Subcutaneous abdominal adipose tissue (tissue), 5 donors: Measurements from ENCODE around the gene COASY.
"Not testable (repeated sequence)": the region's sequence is repeated elsewhere in the genome, so short reads cannot be mapped to it uniquely, and the experiment has no call there.

Source experiments
- H3K27ac ChIP-seq: one replicate; pipeline ENCODE4 v1.7.0; 2013; ENCODE audit warnings: low read depth, mild to moderate bottlenecking, inconsistent platforms, low read length, moderate library complexity
- H3K27me3 ChIP-seq, 5 donors: one replicate each; pipeline ENCODE4 v1.7.0; 2013; ENCODE audit warnings: low read length in 5 of 5, inconsistent platforms in 1 of 5; ENCODE audit not compliant: control insufficient read depth in 5 of 5, insufficient read depth in 4 of 5
- H3K36me3 ChIP-seq, 5 donors: one replicate each; pipeline ENCODE4 v1.7.0; 2013; ENCODE audit warnings: low read length in 5 of 5; ENCODE audit not compliant: control insufficient read depth in 5 of 5, insufficient read depth in 5 of 5
- H3K4me1 ChIP-seq, 5 donors: one replicate each; pipeline ENCODE4 v1.7.0; 2013; ENCODE audit warnings: low read length in 5 of 5, mild to moderate bottlenecking in 3 of 5, moderate library complexity in 1 of 5; ENCODE audit not compliant: control insufficient read depth in 5 of 5, insufficient read depth in 5 of 5
- H3K4me3 ChIP-seq, 5 donors: one replicate each; pipeline ENCODE4 v1.7.0; 2013; ENCODE audit warnings: low read length in 5 of 5, low read depth in 1 of 5
- H3K9ac ChIP-seq, 5 donors: one replicate each; pipeline ENCODE4 v1.7.0; 2013; ENCODE audit warnings: low read length in 5 of 5, mild to moderate bottlenecking in 4 of 5, moderate library complexity in 3 of 5
- H3K9me3 ChIP-seq, 5 donors: one replicate each; pipeline ENCODE4 v1.7.0; 2013; ENCODE audit warnings: low read length in 5 of 5; ENCODE audit not compliant: control insufficient read depth in 5 of 5
- donor health status: healthy.
- donor health status: healthy.
- donor health status: healthy.
- donor health status: healthy.
- donor health status: healthy.

Gene COASY

DNA sequence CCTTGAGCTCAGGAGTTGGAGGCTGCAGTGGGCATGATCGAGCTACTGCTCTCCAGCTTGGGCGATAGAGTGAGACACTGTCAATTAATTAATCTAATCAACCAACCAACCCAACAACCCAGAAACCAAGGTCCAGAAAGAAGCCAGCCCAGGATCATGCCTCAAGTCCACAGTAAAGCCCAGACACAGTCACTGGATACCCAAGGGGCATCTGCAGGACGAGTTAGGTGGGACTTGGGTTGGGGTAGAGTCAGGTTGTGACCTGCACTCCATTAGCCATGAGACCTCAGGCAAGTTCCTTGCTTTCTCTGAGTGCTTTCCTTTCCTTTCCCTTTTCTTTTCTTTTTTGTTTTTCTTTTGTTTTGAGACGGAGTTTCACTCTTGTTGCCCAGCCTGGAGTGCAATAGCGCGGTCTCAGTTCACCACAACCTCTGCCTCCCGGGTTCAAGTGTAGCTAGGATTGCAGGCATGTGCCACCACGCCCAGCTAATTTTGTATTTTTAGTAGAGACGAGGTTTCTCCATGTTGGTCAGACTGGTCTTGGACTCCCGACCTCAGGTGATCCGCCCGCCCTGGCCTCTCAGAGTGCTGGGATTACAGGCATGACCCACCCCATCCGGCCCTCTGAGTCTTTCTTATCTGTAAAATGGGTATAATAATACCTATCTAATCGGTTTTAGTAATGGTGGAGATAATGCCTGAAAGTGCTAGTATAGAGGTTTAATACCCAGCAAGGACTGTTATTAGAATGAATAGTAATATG, 12.8 kb upstream of the COASY start:
- H3K27me3 ChIP-seq, result peaks cover 0 to 6% (median 0%) of the 10 kb centered on the region in 5 donors
- peaks cover 2 to 62% (median 46%) of the 10 kb centered on the region in 5 donors for H3K4me1 ChIP-seq
- H3K36me3 ChIP-seq, result peaks cover 0 to 6% (median 6%) of the 10 kb centered on the region in 5 donors
- no peak overlapping the region for H3K9ac ChIP-seq
- H3K9me3 ChIP-seq, result no peaks in the 10 kb centered on the region
- H3K4me3 ChIP-seq, result no peak overlapping the region
- no peak overlapping the region for H3K27ac ChIP-seq

- Histone ChIP-seq H3K27ac (peak within 1 kb of the TSS; percentile 75), H3K9ac (peak within 1 kb of the TSS in 3 of 5 donors; percentile 89 to 91 (median 89)), H3K4me3 (peak within 1 kb of the TSS in 4 of 5 donors; percentile 81 to 94 (median 90))
These were observed 9.2 kb upstream of the COASY start, which contains the start of gene HSD17B1 for GRCh38 chr17:42552736-42553135. Gene HSD17B1 (plus strand): TSS chr17:42552923. CDS start chr17:42552934, 11 bp downstream.

DNA sequence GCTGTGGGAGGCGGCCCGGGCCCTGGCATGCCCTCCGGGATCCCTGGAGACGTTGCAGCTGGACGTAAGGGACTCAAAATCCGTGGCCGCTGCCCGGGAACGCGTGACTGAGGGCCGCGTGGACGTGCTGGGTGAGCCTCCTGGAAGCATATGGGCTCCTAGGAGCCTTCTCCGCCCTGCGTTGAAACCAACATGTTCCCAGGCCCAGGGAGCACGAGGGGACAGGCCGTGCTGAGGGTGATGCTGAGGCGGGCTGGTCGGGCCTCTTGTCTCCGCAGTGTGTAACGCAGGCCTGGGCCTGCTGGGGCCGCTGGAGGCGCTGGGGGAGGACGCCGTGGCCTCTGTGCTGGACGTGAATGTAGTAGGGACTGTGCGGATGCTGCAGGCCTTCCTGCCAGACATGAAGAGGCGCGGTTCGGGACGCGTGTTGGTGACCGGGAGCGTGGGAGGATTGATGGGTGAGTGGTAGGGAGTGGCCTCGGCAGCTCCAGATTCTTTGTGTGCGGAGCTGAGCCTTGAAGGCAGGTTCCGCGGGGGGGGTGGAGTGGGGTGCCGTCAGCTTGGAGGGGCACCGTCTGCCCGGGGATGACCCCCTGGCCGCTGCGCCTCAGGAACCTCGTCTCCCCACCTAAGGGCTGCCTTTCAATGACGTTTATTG, 8.7 kb upstream of the COASY start:
- Histone ChIP-seq H3K4me3 (peak overlapping the region in 3 of 5 donors; percentile 89 to 94 (median 91)), H3K4me1 (peaks cover 6 to 53% (median 44%) of the 10 kb centered on the region in 5 donors), H3K9ac (peak overlapping the region in 3 of 5 donors; percentile 89 to 91 (median 89)), H3K9me3 (no peaks in the 10 kb centered on the region), H3K36me3 (no peaks in the 10 kb centered on the region), H3K27ac (peak overlapping the region; percentile 75), H3K27me3 (peaks cover 0 to 6% (median 0%) of the 10 kb centered on the region in 5 donors)

More at GRCh38 chr17:42552736-42553135, 9.2 kb upstream of the COASY start, which contains the start of gene HSD17B1:
- H3K4me1 ChIP-seq, result peaks cover 6 to 56% (median 47%) of the 10 kb centered on the region in 5 donors
- not testable (repeated sequence) for H3K9me3 ChIP-seq, H3K27me3 ChIP-seq, H3K36me3 ChIP-seq

DNA sequence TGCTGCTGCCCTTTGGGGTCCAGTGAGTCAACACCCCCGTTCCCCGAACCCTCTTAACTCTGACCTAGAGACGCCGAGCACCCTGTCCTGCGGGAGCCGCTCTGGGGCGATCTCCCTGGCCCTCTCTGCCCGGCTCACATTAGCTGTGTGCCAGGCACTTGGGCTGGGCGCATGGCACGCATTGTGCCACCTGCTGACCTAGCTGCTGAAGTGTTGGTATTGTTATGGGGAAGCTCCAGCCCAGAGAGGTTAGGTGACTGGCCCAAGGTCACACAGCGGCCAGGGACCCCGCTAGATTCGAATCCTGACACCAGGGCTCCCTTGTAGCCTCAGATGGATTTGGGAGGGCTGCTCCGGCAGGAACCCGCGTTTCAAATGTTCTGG, 8.1 kb upstream of the COASY start:
- no peaks in the 10 kb centered on the region for H3K36me3 ChIP-seq
- peaks cover 6 to 49% (median 39%) of the 10 kb centered on the region in 5 donors for H3K4me1 ChIP-seq
- H3K27me3 ChIP-seq, result peaks cover 0 to 3% (median 0%) of the 10 kb centered on the region in 5 donors
- H3K27ac ChIP-seq, result peak overlapping the region; percentile 75
- H3K9me3 ChIP-seq, result no peaks in the 10 kb centered on the region
- H3K4me3 ChIP-seq, result peak overlapping the region; percentile 65 to 94 (median 89)
- peak overlapping the region in 4 of 5 donors; percentile 89 to 92 (median 90) for H3K9ac ChIP-seq

GRCh38 chr17:42554250-42555121, 7.5 kb upstream of the COASY start:
- Histone ChIP-seq H3K36me3 (no peaks in the 10 kb centered on the region), H3K9ac (peak overlapping the region; percentile 75 to 92 (median 89)), H3K9me3 (no peaks in the 10 kb centered on the region), H3K4me3 (peak overlapping the region; percentile 77 to 94 (median 89)), H3K27ac (peak overlapping the region; percentile 75), H3K4me1 (peaks cover 6 to 46% (median 37%) of the 10 kb centered on the region in 5 donors), H3K27me3 (no peaks in the 10 kb centered on the region)

GRCh38 chr17:42555122-42555622, 6.8 kb upstream of the COASY start:
- H3K4me1 ChIP-seq, result peaks cover 6 to 48% (median 37%) of the 10 kb centered on the region in 5 donors
- no peaks in the 10 kb centered on the region for H3K27me3 ChIP-seq
- H3K9ac ChIP-seq, result peak overlapping the region; percentile 75 to 92 (median 89)
- peak overlapping the region; percentile 75 for H3K27ac ChIP-seq
- H3K4me3 ChIP-seq, result peak overlapping the region; percentile 77 to 94 (median 89)
- no peaks in the 10 kb centered on the region for H3K36me3 ChIP-seq
- H3K9me3 ChIP-seq, result no peaks in the 10 kb centered on the region

GRCh38 chr17:42555961-42556617, 5.9 kb upstream of the COASY start:
- H3K9ac ChIP-seq, H3K36me3 ChIP-seq, H3K27ac ChIP-seq, H3K4me3 ChIP-seq, H3K27me3 ChIP-seq, H3K9me3 ChIP-seq: not testable (repeated sequence)
- H3K4me1 ChIP-seq, result peaks cover 6 to 48% (median 37%) of the 10 kb centered on the region in 5 donors

GRCh38 chr17:42559075-42559474, 2.9 kb upstream of the COASY start:
- H3K9me3 ChIP-seq, result no peaks in the 10 kb centered on the region
- H3K27me3 ChIP-seq, result no peaks in the 10 kb centered on the region
- H3K27ac ChIP-seq, result peak overlapping the region; percentile 29
- no peak overlapping the region for H3K4me3 ChIP-seq
- H3K9ac ChIP-seq, result peak overlapping the region in 1 of 5 donors; percentile 20
- H3K36me3 ChIP-seq, result peaks cover 0 to 4% (median under 1%) of the 10 kb centered on the region in 5 donors
- H3K4me1 ChIP-seq, result peaks cover 14 to 47% (median 43%) of the 10 kb centered on the region in 5 donors

GRCh38 chr17:42560246-42560645, 1.7 kb upstream of the COASY start:
- Histone ChIP-seq H3K36me3 (peaks cover 0 to 15% (median 12%) of the 10 kb centered on the region in 5 donors), H3K4me3 (no peak overlapping the region), H3K4me1 (peaks cover 12 to 42% (median 37%) of the 10 kb centered on the region in 5 donors), H3K27ac (no peak overlapping the region), H3K9ac (peak overlapping the region in 1 of 5 donors; percentile 48), H3K27me3 (no peaks in the 10 kb centered on the region), H3K9me3 (no peaks in the 10 kb centered on the region)
